OCI-M1 (cell line): ENCODE measurements around the gene MRPL28.
"Not testable (repeated sequence)": the region's sequence is repeated elsewhere in the genome, so short reads cannot be mapped to it uniquely, and the experiment has no call there.

Experiments used
- DNase-seq: peaks from one replicate; lab custom pipeline; 2025; lab: John Stamatoyannopoulos, UW

Gene MRPL28

GRCh38 chr16:370443-370842 lies at the start of gene MRPL28:
MRPL28 (minus strand) TSS chr16:370538; CDS start chr16:370218, 320 bp downstream.
- peak; percentile 97 for DNase-seq

GRCh38 chr16:415170-415498 lies 44.8 kb upstream of the MRPL28 start:
- not testable (repeated sequence) for DNase-seq

GRCh38 chr16:414395-415169 lies 44.2 kb upstream of the MRPL28 start:
- DNase-seq, result no peak

DNA sequence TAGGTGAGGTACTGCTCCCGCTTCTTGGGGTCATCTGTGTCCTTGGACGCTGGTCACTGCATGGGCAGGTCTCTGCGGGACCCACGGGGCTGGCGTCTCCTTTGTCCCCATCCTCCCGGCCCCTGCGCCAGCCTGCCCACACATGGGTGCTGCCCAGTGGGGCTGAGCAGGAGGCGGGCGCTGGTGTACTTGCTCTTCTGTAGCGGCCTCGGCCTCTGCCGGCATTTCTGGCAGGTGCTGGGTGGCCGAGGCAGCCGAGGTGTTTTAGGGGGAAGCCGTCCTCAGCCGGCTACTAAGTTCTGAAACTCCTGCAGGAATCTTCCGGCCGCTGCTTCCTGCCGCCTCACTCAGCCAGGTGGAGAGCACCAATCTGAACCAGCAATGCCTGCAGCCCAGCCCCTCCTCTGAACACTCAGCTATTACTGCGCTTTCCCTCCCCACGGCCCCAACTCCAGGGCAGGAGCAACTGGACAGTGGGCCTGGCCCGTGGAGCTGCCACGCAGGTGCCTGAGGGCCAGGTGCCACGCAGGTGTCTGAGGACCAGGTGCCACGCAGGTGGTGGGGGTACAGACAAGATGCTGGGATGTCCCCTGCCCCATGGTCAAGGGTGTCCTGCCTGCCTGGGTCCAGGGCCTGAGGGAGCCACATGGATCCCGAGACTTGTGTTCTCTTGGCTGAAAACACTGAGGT lies 41.4 kb upstream of the MRPL28 start:
- no peak for DNase-seq

- no peak for DNase-seq
Measured at GRCh38 chr16:410516-411178, 40.3 kb upstream of the MRPL28 start.

DNA sequence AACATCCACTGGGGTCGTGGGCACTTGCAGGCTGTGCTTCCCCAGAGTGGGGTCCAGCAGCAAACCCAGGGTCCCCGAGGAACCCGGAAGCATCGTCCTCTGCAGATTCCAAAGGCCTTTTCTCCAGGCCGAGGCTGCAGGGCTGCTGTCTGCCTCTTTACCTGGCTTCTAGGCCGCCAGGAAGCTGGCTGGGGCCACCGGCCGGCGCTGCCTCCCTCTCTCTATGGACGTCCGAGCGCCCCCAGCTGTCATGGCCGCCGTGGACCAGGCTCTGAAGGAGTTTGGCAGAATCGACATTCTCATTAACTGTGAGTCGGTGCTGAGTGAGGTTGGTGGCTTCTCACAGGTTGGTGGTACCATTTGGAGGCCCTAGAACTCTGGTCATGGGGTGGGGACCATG lies 36.9 kb upstream of the MRPL28 start:
- no peak for DNase-seq

DNA sequence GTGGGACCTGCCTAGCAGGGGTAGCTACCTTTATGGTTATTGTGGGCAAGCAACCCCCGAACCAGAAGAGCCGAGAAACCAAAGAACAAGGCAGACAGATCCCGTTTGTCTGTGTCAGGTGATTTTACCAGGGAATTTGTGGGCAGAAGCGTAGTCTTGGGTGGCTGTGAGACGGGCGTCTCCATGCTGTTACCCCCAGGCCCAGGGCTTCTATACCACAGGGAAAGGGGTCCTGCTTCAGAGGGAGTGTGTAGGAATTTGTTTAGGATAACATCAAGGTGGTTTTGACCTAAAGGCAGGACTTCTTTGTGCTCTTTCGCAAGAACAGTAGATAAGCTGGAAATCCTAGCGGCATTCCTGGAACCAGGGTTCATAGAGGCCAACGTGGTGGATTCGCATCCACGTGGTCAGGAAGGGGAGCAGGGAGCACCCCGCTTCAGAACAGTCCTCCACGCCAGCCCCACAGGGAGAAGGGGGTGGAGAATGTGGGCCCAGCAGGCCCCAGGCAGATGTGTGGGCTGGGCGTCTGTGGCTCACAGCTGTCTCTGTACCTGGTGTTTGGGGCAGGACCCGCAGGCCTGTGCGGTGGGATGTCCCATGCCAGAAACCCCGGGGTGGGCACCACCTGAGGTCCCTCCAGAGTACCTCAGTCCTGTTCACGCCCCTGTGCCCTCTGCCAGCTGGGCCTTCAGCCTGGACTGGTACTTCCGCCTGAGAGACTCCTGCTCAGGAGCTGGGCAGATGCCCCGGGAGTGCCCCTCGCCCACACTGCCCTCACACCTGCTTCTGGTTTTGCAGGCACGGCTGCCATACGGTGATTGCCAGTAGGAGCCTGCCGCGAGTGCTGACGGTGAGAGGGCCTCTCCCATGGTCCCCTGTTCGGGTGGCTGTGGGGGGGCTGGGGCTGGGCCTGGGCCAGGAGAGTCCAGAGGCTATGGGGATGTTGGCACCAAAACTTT lies 35.5 kb upstream of the MRPL28 start:
- DNase-seq, result peak; percentile 62

GRCh38 chr16:404971-405486 lies 34.7 kb upstream of the MRPL28 start:
- no peak for DNase-seq

DNA sequence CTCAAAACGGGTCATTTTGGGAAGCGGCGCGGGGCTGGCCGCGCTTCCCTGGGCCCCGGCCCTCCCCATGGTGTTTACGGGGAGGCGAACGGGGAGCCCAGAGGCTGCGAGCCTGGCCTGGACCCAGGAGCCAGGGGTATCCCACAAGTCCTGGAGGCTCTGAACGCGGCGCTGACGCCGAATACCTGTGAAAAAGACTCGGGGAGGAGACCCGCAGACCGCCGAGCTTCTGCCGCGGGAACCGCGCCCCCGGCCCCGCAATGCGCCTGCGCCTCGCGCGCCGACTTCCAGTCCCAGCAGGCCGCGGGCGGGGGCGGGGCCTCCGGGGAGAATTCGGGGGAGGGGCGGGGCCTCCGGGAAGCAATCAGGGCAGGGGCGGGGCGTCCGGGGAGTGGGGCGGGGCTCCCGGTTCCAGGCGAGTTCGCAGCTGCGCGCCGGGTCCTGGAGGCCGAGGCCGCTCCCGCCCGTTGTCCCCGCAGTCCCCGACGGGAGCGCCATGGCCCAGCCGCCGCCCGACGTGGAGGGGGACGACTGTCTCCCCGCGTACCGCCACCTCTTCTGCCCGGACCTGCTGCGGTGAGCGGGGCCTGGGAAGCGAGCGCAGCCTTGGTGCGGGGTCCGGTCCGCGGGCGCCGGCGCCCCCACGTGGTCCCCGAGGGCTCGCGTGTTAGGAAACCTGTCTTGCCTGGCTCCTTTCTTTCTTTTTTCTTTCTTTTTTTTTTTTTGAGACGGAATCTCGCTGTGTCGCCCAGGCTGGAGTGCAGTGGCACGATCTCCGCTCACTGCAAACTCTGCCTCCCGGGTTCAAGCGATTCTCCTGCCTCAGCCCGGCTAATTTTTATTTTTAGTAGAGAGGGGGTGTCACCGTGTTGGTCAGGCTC lies 31.4 kb upstream of the MRPL28 start, which contains the start of gene DECR2:
TSS of gene DECR2 (plus strand) at position 418 of the 881 bp plus-strand sequence. CDS start at position 497, 79 bp downstream.
- peak; percentile 93 for DNase-seq

GRCh38 chr16:400061-400591 lies 29.8 kb upstream of the MRPL28 start:
- DNase-seq, result no peak

- DNase-seq, result no peak
Measured at GRCh38 chr16:399340-400019, 29.1 kb upstream of the MRPL28 start.

DNA sequence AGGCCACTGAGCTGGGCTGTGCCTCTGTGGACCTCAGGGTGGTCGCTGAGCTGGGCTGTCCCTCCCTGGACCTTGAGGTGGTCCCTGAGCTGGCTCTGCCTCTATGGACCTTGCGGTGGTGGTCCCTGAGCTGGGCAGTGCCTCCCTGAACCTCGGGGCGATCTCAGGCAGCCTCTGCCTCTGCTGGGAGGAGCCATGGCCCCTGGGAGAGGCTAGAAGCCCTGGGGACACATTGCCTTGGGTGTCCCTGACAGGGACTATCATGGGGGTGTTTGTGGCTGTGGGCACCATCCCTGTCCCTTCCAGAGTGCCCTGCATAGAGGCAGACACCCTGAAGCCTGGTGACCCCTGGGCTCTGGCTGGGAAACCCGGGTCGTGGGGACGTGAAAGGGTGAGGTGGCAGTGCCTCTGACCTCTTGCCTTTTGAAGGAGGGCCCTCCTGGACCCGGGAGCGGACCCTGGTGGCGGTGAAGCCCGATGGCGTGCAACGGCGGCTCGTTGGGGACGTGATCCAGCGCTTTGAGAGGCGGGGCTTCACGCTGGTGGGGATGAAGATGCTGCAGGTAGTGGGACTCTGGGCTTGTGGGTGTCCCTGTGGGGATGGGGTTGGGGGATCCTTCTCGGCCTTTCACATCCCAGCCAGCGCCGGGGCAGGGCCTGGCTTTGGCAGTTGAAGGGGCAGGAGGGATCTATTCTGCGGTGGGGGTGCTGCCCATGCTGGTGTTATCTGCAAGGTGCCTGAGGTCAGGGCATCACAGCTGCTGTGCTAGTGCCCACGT lies 28.4 kb upstream of the MRPL28 start:
- no peak for DNase-seq

GRCh38 chr16:397736-398332 lies 27.5 kb upstream of the MRPL28 start:
- peak; percentile 73 for DNase-seq

DNA sequence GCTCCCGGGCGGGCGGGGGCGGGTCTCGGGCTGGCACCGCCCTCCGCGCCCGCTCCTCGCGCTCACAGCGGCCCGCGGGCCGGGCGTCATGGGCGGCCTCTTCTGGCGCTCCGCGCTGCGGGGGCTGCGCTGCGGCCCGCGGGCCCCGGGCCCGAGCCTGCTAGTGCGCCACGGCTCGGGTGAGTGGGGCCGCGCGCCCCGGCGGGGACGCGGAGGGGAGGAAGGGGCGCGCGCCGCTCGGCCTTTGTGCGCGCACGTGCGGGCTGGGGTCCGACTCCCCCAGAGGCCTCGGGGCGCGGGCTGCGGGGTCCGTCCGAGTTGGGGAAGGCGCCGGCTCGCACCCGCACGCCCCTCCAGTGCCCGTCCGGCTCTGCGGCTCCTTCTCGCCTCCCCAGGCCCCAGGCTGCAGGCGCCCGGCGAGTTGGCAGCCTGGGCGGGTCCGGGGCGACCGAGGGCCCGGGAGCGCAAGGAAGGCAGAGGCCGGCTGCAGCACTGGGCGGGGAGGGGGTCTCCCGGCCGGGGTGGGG lies 26.9 kb upstream of the MRPL28 start, which contains the start of gene NME4:
TSS of gene NME4 (plus strand) at position 65 of the 527 bp plus-strand sequence. CDS start at position 89, 24 bp downstream.
- peak; percentile 67 for DNase-seq

DNA sequence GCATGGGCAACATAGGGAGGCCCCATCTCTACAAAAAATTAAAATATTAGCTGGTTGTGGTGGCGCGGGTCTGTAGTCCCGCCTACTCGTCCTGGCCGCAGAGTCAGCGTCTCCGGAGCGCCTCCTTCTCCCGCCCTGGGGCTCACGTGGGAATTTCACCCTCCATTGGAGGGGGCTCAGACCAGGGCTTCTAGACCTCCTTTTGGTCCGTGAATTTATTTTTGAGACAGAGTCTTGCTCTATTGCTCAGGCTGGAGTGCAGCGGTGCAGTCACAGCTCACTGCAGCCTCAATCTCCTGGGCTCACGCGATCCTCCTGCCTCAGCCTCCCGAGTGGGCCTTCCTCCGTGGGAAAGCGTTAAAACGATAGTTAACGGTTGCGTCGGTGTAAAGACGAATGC lies 26.3 kb upstream of the MRPL28 start:
- peak; percentile 75 for DNase-seq

GRCh38 chr16:396199-396598 lies 25.9 kb upstream of the MRPL28 start:
- DNase-seq, result peak; percentile 55

- DNase-seq, result no peak
Measured at GRCh38 chr16:392450-393030, 22.2 kb upstream of the MRPL28 start.
